A673 (cell line): ENCODE data around the gene DIP2C.

ENCODE experiments used
- CTCF ChIP-seq: fragments of 300-800, 200-600 bp; sonication (generic); conservative IDR thresholded peaks from 2 replicates; pipeline ENCODE4 v1.5.1; 2017; ENCODE audit warnings: low read depth, mild to moderate bottlenecking, antibody characterized with exemption, low read length, moderate library complexity, mixed read lengths
- EZH2 ChIP-seq: fragments of 200-600 bp; sonication (generic); IDR thresholded peaks from 2 replicates; pipeline ENCODE4 v1.6.1; 2017; ENCODE audit warnings: borderline replicate concordance, low read depth, mild to moderate bottlenecking, mixed read lengths, antibody characterized with exemption, low read length; ENCODE audit not compliant: poor library complexity, severe bottlenecking

- no peak for TF ChIP-seq EZH2
- TF ChIP-seq CTCF = no peak
Observed at GRCh38 chr10:411603-412002, 277.9 kb downstream of the DIP2C start.
